Dedifferentiated amniotic fluid mesenchymal stem cell (primary cell): Measurements from ENCODE around the gene VSNL1.
A peak's percentile ranks its signal among the peaks of the same experiment; 100 is the strongest.

Experiments used
- DNase-seq: peaks from one replicate; pipeline ENCODE4 v3.0.0-alpha.2; 2016; ENCODE audit errors: extremely low spot score

Gene VSNL1

GRCh38 chr2:17644997-17645720 lies 104.7 kb downstream of the VSNL1 start:
- DNase-seq = no peak

- peak; percentile 84 for DNase-seq
Observed at GRCh38 chr2:17646081-17646554, 105.6 kb downstream of the VSNL1 start.

GRCh38 chr2:17646838-17647701 lies 106.6 kb downstream of the VSNL1 start:
- no peak for DNase-seq

GRCh38 chr2:17648581-17648980 lies 108.1 kb downstream of the VSNL1 start:
- no peak for DNase-seq

- no peak for DNase-seq
Observed at GRCh38 chr2:17649026-17649425, 108.5 kb downstream of the VSNL1 start.

- no peak for DNase-seq
Observed at GRCh38 chr2:17652681-17653394, 112.3 kb downstream of the VSNL1 start.

- no peak for DNase-seq
Observed at GRCh38 chr2:17657759-17658158, 117.3 kb downstream of the VSNL1 start.

- no peak for DNase-seq
Observed at GRCh38 chr2:17658251-17658843, 117.9 kb downstream of the VSNL1 start.

- no peak for DNase-seq
Observed at GRCh38 chr2:17660219-17660618, 119.7 kb downstream of the VSNL1 start.

GRCh38 chr2:17661460-17661859 lies 121.0 kb downstream of the VSNL1 start:
- no peak for DNase-seq

- DNase-seq = no peak
Observed at GRCh38 chr2:17662723-17663122, 122.2 kb downstream of the VSNL1 start.

- DNase-seq = no peak
Observed at GRCh38 chr2:17664534-17664933, 124.0 kb downstream of the VSNL1 start.

- peak; percentile 25 for DNase-seq
Observed at GRCh38 chr2:17667898-17668297, 127.4 kb downstream of the VSNL1 start.

- peak; percentile 77 for DNase-seq
Observed at GRCh38 chr2:17672583-17673317, 132.3 kb downstream of the VSNL1 start.

- DNase-seq = no peak
Observed at GRCh38 chr2:17674817-17675216, 134.3 kb downstream of the VSNL1 start.

GRCh38 chr2:17680119-17680518 lies 139.6 kb downstream of the VSNL1 start:
- DNase-seq = no peak

- DNase-seq = no peak
Observed at GRCh38 chr2:17682098-17682857, 141.8 kb downstream of the VSNL1 start.

GRCh38 chr2:17683981-17684380 lies 143.5 kb downstream of the VSNL1 start:
- no peak for DNase-seq

- DNase-seq = no peak
Observed at GRCh38 chr2:17688600-17688999, 148.1 kb downstream of the VSNL1 start.

- no peak for DNase-seq
Observed at GRCh38 chr2:17689010-17689409, 148.5 kb downstream of the VSNL1 start.
